DND-41 (cell line): ENCODE measurements around the gene MAPK1.
"Not testable (repeated sequence)": the region's sequence is repeated elsewhere in the genome, so short reads cannot be mapped to it uniquely, and the experiment has no call there.

Source experiments
- ATAC-seq: fragments of 200-7000 bp; cut with Tn5 transposase; 3 replicates; pipeline ENCODE4 v1.9.1; 2021; ENCODE audit warnings: low read depth; ENCODE audit not compliant: insufficient read depth
- DNase-seq: peaks from one replicate; pipeline ENCODE4 v3.0.0-alpha.2; 2020
- H2AFZ ChIP-seq: 2 replicates; pipeline ENCODE4 v1.6.0; 2012; ENCODE audit warnings: low read depth, low read length
- H3K27ac ChIP-seq: 2 replicates; pipeline ENCODE4 v1.5.1; 2012; ENCODE audit warnings: low read length, inconsistent platforms
- H3K27me3 ChIP-seq: fragments of 200-600 bp; sonication (generic); 2 replicates; pipeline ENCODE4 v1.6.0; 2012; ENCODE audit warnings: low read length, mild to moderate bottlenecking, inconsistent platforms; ENCODE audit not compliant: insufficient read depth, poor library complexity
- H3K36me3 ChIP-seq: 2 replicates; pipeline ENCODE4 v1.5.1; 2012; ENCODE audit warnings: low read length, inconsistent platforms; ENCODE audit not compliant: insufficient read depth
- H3K4me1 ChIP-seq: 2 replicates; pipeline ENCODE4 v1.5.1; 2012; ENCODE audit warnings: mild to moderate bottlenecking, low read length; ENCODE audit not compliant: insufficient read depth
- H3K4me2 ChIP-seq: 2 replicates; pipeline ENCODE4 v1.6.0; 2012; ENCODE audit warnings: mild to moderate bottlenecking, moderate library complexity, low read length, inconsistent platforms; ENCODE audit not compliant: insufficient read depth
- H3K4me3 ChIP-seq, 2 experiments: fragments of 200-600 bp in 1 of 2; shearing (Covaris generic) in 1 of 2; 2 replicates each; pipeline ENCODE4 v1.5.1; 2012 to 2016; ENCODE audit warnings: inconsistent platforms in 2 of 2, low read length in 2 of 2, mild to moderate bottlenecking in 2 of 2, low read depth in 1 of 2, moderate library complexity in 1 of 2
- H3K79me2 ChIP-seq: 2 replicates; pipeline ENCODE4 v1.6.0; 2012; ENCODE audit warnings: low read length, inconsistent platforms; ENCODE audit not compliant: insufficient read depth
- H3K9ac ChIP-seq: 2 replicates; pipeline ENCODE4 v1.6.0; 2012; ENCODE audit warnings: low read depth, mild to moderate bottlenecking, inconsistent platforms, low read length, moderate library complexity
- H3K9me3 ChIP-seq: 2 replicates; pipeline ENCODE4 v1.5.1; 2012; ENCODE audit warnings: low read length, moderate library complexity, mild to moderate bottlenecking, inconsistent platforms; ENCODE audit not compliant: insufficient read depth, severe bottlenecking
- H4K20me1 ChIP-seq: 2 replicates; pipeline ENCODE4 v1.6.0; 2012; ENCODE audit warnings: low read length; ENCODE audit not compliant: insufficient read depth
- CTCF ChIP-seq: IDR thresholded peaks from 2 replicates; pipeline ENCODE4 v1.5.1; 2012; ENCODE audit warnings: borderline replicate concordance, low read length, moderate library complexity, mild to moderate bottlenecking; ENCODE audit not compliant: poor library complexity, severe bottlenecking; ENCODE audit errors: extremely low read depth
- EZH2 ChIP-seq: IDR thresholded peaks from 3 replicates; pipeline ENCODE4 v1.6.1; 2012; ENCODE audit warnings: borderline replicate concordance, low read depth, mild to moderate bottlenecking, moderate library complexity, low read length, inconsistent platforms; ENCODE audit not compliant: severe bottlenecking

The MAPK1 gene

GRCh38 chr22:21815357-21815756, 52.1 kb downstream of the MAPK1 start:
- Histone ChIP-seq H4K20me1 (peaks cover 84% of the 10 kb centered on the region), H3K4me3 (no peak overlapping the region), H3K36me3 (peaks cover 10% of the 10 kb centered on the region; the same call in 1 of the 2 replicates), H3K9me3 (no peaks in the 10 kb centered on the region), H3K4me1 (peaks cover 28% of the 10 kb centered on the region), H3K4me2 (no peak overlapping the region), H3K27ac (no peak overlapping the region), H3K9ac (no peak overlapping the region), H3K27me3 (no peaks in the 10 kb centered on the region), H2AFZ (no peak overlapping the region), H3K79me2 (peaks cover 99% of the 10 kb centered on the region)
- ATAC-seq: no peak
- TF ChIP-seq EZH2 (no peak), CTCF (no peak)
- no peak for DNase-seq

GRCh38 chr22:21811982-21812381, 55.5 kb downstream of the MAPK1 start:
- no peak for DNase-seq
- Histone ChIP-seq H4K20me1 (peaks cover 76% of the 10 kb centered on the region), H3K9ac (no peak overlapping the region), H3K36me3 (peaks cover 18% of the 10 kb centered on the region), H3K27ac (no peak overlapping the region), H3K27me3 (no peaks in the 10 kb centered on the region), H3K4me2 (no peak overlapping the region), H2AFZ (no peak overlapping the region), H3K4me3 (no peak overlapping the region), H3K4me1 (peaks cover 9% of the 10 kb centered on the region), H3K9me3 (no peaks in the 10 kb centered on the region), H3K79me2 (peaks cover 99% of the 10 kb centered on the region)
- no peak for TF ChIP-seq CTCF
- no peak for TF ChIP-seq EZH2
- ATAC-seq: no peak

- DNase-seq (no peak), ATAC-seq (no peak)
- H3K9me3 ChIP-seq: no peaks in the 10 kb centered on the region
- H3K9ac ChIP-seq: no peak overlapping the region
- no peak overlapping the region for H2AFZ ChIP-seq
- H4K20me1 ChIP-seq: peaks cover 48% of the 10 kb centered on the region
- H3K4me3 ChIP-seq: no peak overlapping the region
- TF ChIP-seq EZH2: no peak
- no peak for TF ChIP-seq CTCF
- H3K36me3 ChIP-seq: peaks cover 60% of the 10 kb centered on the region
- peaks cover 71% of the 10 kb centered on the region for H3K79me2 ChIP-seq
- no peaks in the 10 kb centered on the region for H3K27me3 ChIP-seq
- H3K27ac ChIP-seq: no peak overlapping the region
- H3K4me1 ChIP-seq: no peaks in the 10 kb centered on the region
- no peak overlapping the region for H3K4me2 ChIP-seq
These were observed 59.6 kb downstream of the MAPK1 start for GRCh38 chr22:21807544-21808529.

- H3K4me1 ChIP-seq, H3K4me2 ChIP-seq, H3K9ac ChIP-seq, H3K9me3 ChIP-seq, H3K27ac ChIP-seq, H2AFZ ChIP-seq, H3K4me3 ChIP-seq, ATAC-seq, DNase-seq, H3K27me3 ChIP-seq: not testable (repeated sequence)
- H4K20me1 ChIP-seq: peaks cover 37% of the 10 kb centered on the region
- H3K79me2 ChIP-seq: peaks cover 55% of the 10 kb centered on the region
- H3K36me3 ChIP-seq: peaks cover 77% of the 10 kb centered on the region
These were observed 62.1 kb downstream of the MAPK1 start for GRCh38 chr22:21805325-21805724.
